Renal cortical epithelial cell (primary cell): ENCODE results near the gene OR8G1. TPM values are rescaled to one million over a fixed set of nuclear protein-coding genes. Genes with fewer than 3 reads are reported as not detected.
"Not testable (repeated sequence)": the region's sequence is repeated elsewhere in the genome, so short reads cannot be mapped to it uniquely, and the experiment has no call there.

Experiments used
- DNase-seq: peaks from one replicate; pipeline ENCODE4 v3.0.0-alpha.2; 2011; ENCODE audit warnings: low read depth
- total RNA-seq: library from RNA; depleted of rRNA; stranded (reverse); fragments of >200 nt; gene quantifications from 2 replicates; pipeline ENCODE4 v1.2.3, GENCODE V29; 2014

OR8G1 gene
- total RNA-seq, 1 donor from 2014 or later = not detected

DNA sequence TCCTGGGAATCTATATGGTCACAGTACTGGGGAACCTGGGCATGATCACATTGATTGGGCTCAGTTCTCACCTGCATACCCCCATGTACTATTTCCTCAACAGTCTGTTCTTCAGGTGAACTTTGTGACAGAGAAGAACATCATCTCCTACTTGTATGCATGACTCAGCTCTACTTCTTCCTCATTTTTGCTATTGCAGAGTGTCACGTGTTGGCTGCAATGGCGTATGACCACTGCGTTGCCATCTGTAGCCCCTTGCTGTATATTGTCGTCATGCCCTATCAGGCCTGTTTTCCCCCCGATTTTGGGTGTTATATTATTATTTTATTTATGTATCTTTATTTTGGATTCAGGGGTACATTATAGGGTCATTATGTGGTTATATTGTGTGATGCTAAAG lies 2.4 kb upstream of the OR8G1 start:
- DNase-seq = no peak

DNA sequence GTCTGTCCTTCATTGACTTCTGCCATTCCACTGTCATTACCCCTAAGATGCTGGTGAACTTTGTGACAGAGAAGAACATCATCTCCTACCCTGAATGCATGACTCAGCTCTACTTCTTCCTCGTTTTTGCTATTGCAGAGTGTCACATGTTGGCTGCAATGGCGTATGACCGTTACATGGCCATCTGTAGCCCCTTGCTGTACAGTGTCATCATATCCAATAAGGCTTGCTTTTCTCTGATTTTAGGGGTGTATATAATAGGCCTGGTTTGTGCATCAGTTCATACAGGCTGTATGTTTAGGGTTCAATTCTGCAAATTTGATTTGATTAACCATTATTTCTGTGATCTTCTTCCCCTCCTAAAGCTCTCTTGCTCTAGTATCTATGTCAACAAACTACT lies 9.0 kb downstream of the OR8G1 start:
- not testable (repeated sequence) for DNase-seq

DNA sequence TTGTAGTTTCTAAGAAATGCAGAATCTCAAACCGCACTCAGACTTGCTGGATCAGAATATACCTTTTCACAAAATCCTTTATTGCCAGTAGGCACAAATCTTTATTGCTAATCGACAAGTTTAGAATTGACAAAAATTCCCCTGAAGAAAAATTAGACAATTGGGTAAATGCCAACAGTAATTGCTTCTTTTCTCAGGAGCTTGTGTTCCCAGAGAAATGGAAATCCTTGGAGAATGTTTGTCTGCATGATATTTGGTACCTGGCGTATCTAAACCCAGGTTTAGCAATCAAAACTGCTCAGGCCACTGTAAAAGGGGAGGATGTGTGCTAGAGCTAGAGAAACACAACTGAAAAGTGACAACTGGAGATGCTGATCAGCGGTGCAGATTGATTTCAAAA lies 15.2 kb downstream of the OR8G1 start, which contains the start of gene OR8G5:
TSS of gene OR8G5 (plus strand) at position 301 of the 400 bp plus-strand sequence. CDS start 8,556 bp downstream, outside the sequence.
- DNase-seq = no peak

DNA sequence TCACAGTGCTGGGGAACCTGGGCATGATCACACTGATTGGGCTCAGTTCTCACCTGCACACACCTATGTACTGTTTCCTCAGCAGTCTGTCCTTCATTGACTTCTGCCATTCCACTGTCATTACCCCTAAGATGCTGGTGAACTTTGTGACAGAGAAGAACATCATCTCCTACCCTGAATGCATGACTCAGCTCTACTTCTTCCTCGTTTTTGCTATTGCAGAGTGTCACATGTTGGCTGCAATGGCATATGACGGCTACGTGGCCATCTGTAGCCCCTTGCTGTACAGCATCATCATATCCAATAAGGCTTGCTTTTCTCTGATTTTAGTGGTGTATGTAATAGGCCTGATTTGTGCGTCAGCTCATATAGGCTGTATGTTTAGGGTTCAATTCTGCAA lies 24.1 kb downstream of the OR8G1 start:
- DNase-seq = not testable (repeated sequence)

DNA sequence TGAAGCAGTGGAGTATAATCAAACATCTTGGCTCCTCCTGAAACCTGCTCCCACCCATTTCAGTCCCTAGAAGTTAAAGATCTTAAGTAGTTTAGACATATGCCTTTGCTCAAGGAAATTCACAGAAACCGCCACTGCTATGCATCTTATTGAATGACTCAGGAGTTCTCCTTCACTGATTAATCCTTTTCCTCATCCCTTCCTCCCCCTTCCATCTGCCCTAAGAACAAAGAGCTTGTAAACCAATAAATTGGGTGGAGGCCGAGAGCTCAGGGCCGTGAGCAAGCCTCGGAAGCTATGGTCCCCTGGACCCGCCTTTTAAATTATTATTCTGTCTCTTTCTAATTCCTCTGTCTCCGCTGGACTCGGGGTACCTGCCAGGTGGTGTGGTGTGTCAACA lies 30.0 kb downstream of the OR8G1 start:
- peak; percentile 29 for DNase-seq

DNA sequence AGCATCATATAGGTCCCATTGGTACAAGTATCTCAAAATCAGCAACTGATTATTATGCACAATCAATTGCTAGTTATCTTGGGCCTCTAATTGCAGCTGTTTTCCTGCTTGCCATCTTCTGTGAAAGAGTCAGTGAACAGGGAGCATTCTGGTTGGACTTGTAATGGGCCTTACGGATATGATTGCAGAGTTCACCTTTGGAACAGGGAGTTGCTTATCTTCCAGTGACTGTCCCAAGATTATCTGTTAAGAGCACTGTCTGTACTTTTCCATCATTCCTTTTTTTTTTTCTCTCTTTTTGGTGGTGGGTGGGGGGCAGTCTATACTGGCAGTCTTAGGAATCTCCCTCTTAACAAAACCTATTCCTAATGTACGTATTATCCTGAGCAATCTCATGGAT lies 33.1 kb downstream of the OR8G1 start:
- no peak for DNase-seq

DNA sequence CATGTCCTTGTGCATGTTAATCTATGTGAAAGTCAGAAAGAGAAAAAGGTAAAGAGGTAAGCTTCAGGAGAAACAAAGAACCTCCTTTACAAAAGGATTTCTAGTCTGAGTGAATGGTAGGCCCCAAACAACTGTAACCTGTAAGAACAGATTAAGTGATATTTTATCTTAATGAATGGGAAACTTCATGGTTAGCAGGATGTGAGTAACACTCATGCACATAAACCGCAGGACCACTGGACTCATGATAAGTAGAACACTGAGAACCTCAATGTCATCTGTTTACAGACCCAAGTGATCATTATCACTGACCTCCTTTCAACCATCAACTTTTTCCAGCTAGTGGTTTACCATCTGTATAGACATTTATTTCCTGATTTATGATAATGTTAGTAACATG lies 35.2 kb downstream of the OR8G1 start:
- peak; percentile 15 for DNase-seq

DNA sequence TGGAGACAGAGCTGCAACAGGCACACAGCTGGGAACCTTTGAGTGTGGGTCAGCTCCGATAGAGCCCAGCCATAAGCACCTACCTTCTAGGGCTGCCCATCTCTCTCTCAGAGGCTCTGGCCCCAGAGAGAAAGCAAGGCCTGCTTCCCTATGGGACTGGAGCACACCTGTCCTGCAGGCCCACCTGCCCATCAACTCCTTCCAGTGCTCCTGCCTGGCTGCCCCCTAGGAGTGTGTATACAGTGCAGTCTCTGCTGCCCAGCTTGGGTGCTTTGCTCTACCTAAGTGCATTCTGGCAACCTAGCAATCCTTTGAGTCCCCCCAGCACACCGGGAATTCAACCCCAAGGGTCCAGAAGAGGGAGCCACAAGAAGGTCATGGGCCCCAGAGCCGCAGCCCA lies 36.3 kb downstream of the OR8G1 start:
- DNase-seq = no peak

DNA sequence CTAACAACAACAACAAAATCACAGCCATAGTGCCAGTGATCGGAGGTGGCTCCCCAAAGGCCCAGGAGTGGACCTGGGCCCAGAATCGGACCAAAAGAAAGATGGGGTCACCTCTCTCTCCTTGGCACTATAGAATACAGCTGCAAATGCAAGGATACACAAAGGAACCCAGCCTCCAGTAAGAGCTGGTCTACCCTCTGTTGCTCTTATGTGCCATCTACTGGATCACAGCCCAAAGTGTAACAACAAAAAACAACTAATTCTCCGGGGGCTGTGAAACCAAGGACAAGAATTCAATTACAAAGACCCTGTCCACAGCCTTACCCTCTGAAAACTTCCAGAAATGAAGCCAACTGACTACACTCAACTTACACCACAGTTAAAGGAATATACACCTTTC lies 36.9 kb downstream of the OR8G1 start:
- DNase-seq = no peak

DNA sequence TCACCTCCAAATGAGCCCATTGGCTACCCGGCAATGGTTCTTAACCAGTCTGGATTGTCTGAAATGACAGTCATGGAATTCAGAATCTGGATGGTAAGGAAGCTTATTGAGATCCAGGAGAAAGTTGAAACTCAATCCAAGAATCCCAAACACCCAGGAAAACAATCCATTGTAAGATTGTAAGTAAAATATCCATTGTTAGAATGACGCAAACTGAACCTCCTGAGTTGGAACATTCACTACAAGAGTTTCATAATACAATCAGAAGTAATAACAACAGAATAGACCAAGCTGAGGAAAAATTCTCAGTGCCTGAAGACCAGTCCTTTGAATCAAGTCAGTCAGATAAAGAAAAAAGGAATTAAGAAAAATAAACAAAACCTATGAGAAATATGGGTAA lies 37.4 kb downstream of the OR8G1 start:
- no peak for DNase-seq

DNA sequence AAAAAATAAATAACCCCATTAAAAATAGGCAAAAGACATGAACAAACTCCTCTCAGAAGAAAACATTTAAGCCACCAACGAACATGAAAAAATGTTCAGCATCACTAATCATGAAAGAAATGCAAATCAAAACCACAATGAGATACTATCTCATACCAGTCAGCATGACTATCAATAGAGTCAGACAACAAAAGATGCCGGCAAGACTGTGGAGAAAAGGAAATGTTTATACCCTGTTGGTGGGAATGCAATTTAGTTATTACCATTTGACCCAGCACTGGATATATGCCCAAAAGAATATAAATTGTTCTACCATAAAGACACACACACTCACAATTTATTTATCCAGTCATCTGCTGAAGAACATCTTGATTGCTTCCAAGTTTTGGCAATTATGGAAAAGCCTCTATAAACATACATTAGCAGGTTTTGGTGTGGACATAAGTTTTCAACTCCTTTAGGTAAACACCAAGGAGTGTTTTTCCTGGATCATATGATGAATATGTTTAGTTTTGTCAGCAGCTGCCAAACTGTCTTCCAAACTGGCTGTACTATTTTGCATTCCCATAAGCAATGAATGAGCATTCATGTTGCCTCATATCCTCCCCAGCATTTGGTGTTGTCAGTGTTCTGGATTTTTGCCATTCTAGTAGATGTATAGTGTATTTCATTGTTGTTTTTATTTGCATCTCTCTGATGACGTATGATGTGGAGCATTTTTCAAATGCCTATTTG lies 44.9 kb downstream of the OR8G1 start:
- peak; percentile 16 for DNase-seq

DNA sequence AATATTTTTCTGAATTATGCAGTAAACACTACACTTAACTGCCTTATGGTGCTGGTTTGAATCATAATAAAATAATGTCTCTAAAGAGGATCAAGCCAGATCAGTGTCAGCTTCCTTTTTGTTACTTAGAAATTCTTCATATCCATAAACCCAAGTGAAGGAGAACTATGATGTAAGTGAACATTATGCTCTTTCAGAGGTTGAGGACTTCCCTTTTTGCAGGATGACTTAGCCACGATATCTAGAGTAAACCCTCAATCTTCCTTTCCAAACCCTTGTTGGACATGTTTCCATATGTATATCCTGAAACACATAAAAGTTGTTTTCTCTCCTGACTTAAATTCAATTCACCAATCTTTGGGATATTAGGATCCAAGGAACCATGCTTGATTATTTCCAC lies 53.8 kb downstream of the OR8G1 start:
- no peak for DNase-seq

DNA sequence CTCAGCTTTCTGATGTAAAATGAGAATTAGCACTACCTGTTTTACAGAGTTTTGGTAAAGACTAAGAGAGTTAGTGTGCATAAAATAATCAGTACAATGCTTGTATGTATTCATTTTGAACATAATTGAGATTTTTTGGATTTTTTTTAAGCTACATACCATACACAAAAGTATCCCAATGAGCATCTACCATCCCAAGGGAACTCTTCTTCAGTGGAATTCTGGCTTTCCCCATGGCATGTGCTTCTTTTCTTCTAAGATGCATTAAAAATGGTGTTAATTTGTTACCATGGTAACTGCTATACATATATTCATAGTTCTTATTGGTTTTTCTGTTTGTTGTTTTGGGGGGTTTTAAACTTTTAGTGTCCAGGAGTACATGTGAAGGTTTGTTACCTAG lies 55.1 kb downstream of the OR8G1 start:
- DNase-seq = no peak

DNA sequence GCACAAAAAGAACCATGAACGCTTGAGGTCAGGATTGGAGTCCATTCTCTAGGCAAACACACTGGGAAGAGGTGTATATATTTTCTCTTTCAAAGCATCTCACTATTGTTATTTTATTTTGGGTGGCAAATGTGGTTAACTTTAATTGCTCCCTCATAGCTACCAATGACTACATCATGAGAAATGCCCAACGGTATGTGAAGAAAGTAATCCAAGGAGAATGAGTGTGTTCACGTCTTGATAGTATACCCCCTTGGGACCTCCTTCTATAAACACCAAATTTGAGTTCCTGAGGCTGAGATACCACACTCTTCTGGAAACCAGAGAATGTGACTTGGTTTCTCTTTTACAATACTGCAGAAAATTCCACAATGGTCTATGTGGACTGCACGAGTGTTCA lies 57.0 kb downstream of the OR8G1 start:
- no peak for DNase-seq

DNA sequence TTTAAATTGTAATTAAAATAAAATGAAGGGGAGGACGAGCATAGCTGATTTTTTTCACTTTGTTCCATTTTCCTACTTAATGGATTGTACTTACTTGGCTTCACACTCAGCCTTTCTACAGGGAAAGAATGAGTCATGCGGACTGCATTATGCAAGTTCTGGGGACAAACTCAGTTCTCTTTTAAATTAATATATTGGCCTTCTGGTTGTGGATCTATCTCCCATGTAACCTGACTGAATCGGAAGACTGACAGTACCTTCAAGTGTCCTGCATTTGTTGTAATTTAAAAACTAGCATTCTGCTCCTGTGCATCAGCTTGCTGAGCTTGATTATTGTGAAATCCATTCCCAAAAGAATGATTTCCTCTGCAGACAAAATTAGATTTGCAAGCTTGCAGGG lies 60.7 kb downstream of the OR8G1 start:
- DNase-seq = no peak

DNA sequence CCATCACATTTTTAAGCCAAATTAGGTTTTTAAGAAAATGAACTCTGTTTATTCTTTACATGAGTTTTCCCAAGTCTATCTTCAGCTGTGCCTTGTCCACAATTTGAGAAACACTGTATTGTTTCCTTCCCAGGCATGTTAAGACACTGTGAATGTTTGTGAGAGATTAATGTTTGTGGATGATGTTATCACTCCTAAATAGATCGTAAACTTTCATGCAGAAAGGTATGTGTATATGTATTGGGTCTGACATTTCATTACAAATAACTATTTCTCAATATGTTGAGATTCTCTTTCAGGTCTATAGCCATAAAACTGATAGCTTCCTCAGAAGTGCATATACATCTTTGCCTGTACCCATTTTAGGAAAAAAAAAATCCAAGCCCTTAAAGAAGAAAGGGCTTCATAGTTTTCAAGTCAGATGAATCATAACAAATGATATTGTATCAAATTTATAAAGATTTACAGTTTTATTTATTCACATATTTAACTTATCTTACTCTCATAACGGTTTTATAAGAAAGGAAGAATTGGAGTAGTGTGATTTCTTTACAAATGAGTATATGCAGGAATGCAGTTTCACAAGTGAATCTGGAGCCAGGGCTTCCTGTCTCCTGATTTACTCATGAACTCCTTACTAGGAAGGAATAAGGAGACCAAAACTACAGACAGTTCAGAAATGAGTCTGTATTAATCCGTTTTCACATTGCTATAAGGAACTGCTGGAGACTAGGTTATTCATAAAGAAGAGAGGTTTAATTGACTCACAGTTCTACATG lies 61.6 kb downstream of the OR8G1 start:
- DNase-seq = no peak

Other genes with a start within 250 kb of the OR8G1 start
- gene OR10G6, start 245.9 kb upstream of the OR8G1 start, total RNA-seq = not detected in 2 replicates
- not detected in 2 replicates for gene OR10G4, start 228.1 kb upstream of the OR8G1 start, total RNA-seq
- gene OR10G9, start 218.1 kb upstream of the OR8G1 start, total RNA-seq = not detected in 2 replicates
- not detected in 2 replicates for gene OR10G8, start 214.3 kb upstream of the OR8G1 start, total RNA-seq
- not detected in 2 replicates for gene OR10G7, start 199.8 kb upstream of the OR8G1 start, total RNA-seq
- 32.1 and 45.7 TPM in 2 replicates for gene VWA5A, start 125.6 kb upstream of the OR8G1 start, total RNA-seq
- gene OR10D3, start 57.8 kb upstream of the OR8G1 start, total RNA-seq = not detected in 2 replicates
- gene OR8G5, start 15.3 kb downstream of the OR8G1 start, total RNA-seq = not detected in 2 replicates
- not detected in 2 replicates for gene OR8D1, start 72.9 kb downstream of the OR8G1 start, total RNA-seq
- not detected in 2 replicates for gene OR8D2, start 79.1 kb downstream of the OR8G1 start, total RNA-seq
- not detected in 2 replicates for gene OR8B2, start 143.4 kb downstream of the OR8G1 start, total RNA-seq
- gene OR8B3, start 157.9 kb downstream of the OR8G1 start, total RNA-seq = not detected in 2 replicates
- not detected in 2 replicates for gene OR8B4, start 183.8 kb downstream of the OR8G1 start, total RNA-seq
- gene OR8B8, start 204.6 kb downstream of the OR8G1 start, total RNA-seq = not detected in 2 replicates